Left kidney (tissue), 2 donors: ENCODE results near the gene MEF2A. TPM values are rescaled to one million over a fixed set of nuclear protein-coding genes. Genes with fewer than 3 reads are reported as not detected.
"Not testable (repeated sequence)": the region's sequence is repeated elsewhere in the genome, so short reads cannot be mapped to it uniquely, and the experiment has no call there.

Source experiments
- DNase-seq: peaks from one replicate; pipeline ENCODE4 v3.0.0-alpha.2; 2013
- polyA plus RNA-seq: library from polyadenylated mRNA; unstranded; fragments of 120-200 nt; gene quantifications from one replicate; pipeline ENCODE4 v1.2.1, GENCODE V29; 2013; ENCODE audit not compliant: insufficient read length

Gene MEF2A
- polyA plus RNA-seq, 1 donor, result 59.3 TPM

DNA sequence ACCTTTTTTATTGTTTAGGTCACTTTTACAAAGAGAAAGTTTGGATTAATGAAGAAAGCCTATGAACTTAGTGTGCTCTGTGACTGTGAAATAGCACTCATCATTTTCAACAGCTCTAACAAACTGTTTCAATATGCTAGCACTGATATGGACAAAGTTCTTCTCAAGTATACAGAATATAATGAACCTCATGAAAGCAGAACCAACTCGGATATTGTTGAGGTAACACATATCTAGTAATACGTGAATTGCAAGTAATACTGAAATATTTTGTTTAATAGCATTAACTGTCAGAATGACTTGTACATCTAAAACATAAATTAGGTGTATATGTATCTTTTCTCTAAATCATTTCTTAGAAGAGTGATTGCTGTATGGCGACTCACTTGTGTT, 79.8 kb downstream of the MEF2A start:
- DNase-seq, result no peak

GRCh38 chr15:99645951-99646350, 80.2 kb downstream of the MEF2A start:
- DNase-seq, result no peak

DNA sequence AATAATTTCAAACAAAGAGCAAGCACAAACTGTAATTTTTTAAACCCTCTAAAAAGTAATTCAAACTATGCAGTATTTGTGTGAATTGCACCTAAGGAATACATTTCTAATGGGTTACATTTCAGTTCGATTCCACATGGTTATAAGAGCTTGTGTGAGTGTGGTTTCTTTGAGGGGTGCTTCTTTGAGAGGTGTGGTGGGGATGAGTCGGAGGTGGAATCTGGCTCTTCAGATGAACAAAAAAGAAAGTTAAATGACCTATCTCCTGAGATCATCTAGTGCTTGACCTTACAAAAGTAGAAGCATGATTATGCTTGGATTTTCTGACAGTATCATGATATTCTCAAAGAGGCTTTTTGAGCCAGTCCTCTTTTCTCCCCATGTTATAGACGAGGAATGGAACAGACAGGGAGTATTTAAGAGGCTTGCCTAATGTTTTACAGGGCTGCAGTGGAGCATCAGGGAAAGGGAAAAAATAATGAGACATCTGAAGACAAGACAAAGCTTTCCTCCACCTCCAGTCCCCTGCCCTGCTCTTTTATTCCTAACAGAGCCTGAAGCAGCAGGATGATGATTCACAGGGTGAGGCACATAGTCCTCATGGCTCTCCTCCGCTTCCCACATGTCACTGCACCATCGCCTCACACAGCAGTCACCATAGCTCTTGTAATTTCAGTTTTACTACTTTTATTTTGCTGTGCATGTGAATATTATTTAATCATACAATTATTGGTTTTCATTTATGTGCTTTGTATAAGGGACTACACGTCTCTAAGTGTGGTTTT, 85.4 kb downstream of the MEF2A start:
- no peak for DNase-seq

- no peak for DNase-seq
Observed at GRCh38 chr15:99656205-99656604, 90.4 kb downstream of the MEF2A start.

- no peak for DNase-seq
Observed at GRCh38 chr15:99657996-99658395, 92.2 kb downstream of the MEF2A start.

DNA sequence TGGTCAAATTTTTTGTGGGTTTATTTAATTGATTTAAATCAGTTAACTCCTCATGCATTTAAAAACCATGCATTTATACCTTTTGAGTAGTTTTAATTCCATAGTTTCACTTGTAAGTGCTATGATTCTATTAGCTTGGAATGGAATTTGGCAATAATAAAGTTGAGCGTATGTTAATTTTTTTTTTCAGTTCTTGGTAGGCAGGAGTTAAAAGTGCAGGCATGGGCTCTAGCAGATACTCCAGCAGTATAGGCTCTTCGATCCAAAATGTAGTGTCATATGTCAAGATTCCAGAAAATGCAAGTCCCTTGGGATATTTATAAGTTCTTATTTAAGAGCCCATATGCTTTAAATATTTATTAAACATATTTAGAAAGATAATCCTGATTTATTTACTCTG, 97.1 kb downstream of the MEF2A start:
- no peak for DNase-seq

GRCh38 chr15:99666073-99666472, 100.3 kb downstream of the MEF2A start:
- DNase-seq, result not testable (repeated sequence)

DNA sequence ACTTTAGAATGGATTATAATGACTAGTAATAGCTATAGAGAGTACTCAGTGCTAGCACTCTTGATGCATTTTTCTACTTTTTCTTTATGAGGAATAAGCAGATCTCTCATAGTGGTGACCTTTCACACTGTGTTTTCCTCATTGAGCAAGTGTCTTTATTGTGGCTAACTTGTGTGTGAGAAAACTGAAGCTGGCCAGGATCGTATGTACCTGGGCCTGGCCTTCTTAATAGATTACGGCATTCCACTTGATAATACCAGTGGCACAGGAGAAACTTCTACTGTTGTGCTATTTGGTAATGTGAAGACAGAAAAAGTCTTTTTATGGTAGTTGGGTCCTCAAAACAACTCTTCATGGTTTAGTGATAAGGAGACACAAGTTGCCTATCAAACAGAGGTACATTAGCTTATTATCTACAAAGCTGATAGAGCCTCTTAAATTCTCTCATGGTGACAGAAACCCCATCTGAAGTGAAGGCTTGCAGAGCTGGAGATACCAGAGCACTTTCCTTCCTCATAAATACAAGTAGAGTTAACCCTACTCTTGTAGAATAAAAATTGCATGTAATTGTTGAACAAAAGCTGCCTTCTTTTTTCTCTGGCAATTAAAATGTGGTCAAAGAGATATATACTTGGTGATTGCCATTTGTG, 102.9 kb downstream of the MEF2A start:
- no peak for DNase-seq

DNA sequence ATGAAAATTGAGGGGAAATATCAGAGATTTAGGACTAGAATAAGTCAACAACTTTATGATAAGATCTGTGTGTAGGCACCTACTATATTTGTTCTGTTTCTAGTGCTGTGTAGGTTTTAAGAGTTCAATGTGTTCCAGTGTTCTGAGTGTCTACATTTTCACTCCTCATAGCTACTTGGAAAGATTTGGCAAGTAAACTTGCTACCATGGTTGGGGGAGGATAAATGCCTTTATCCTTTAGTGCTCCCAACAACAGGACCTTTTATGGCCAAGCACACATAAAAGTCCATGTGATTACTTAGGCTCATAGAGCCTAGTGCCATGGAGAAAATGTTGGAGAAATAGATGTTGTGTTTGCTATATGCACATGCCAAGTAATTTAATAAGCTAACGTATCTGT, 103.5 kb downstream of the MEF2A start:
- no peak for DNase-seq

GRCh38 chr15:99671926-99672635, 106.3 kb downstream of the MEF2A start:
- no peak for DNase-seq

GRCh38 chr15:99673111-99673510, 107.3 kb downstream of the MEF2A start:
- DNase-seq, result no peak

GRCh38 chr15:99674279-99674678, 108.5 kb downstream of the MEF2A start:
- no peak for DNase-seq

DNA sequence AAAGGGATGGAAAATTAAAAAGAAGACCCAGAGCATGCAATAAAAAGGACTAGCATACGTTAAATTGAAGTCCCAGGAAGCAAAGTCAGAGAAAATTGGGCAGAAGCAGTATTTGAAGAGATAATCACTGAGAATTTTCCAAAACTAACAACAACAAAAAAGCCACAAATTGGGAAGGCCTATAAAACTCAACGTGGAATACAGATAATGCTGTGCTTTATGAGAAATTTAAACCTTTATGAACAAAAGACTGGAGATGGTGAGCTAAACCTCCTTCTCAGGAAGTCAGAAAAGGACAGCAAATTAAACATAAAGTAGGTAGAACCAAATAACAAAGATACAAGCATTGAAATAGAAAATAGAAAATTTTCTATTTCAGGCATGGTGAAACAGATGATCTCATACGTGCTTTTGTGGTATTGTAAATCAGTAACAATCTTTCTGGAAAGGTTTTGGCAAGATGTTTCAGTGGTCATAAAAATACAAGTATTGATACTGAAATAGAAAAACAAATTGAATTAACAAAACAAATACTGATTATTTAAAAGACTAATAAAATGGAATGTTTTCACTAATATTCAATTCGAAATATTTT, 111.9 kb downstream of the MEF2A start:
- DNase-seq, result no peak

- no peak for DNase-seq
Observed at GRCh38 chr15:99680276-99680675, 114.5 kb downstream of the MEF2A start.

DNA sequence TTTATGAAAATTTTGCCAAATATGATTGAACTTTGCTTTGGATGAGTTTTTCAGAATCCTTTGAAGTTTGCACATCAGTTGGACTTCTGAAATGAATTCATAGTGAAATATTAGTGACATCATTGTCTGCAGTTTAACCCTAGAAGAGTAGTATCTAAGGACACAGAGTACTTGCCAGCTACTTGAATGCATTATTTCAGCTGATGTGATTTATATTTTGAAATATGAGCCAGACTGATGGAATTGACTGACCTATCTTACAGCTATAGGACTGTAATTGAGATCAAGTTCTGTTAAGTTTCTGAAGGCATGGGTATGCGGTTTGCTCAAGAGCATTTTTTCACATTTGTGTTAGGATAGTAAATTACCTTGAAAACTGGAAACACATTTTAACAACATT, 116.2 kb downstream of the MEF2A start:
- no peak for DNase-seq

GRCh38 chr15:99682455-99682854, 116.7 kb downstream of the MEF2A start:
- no peak for DNase-seq

DNA sequence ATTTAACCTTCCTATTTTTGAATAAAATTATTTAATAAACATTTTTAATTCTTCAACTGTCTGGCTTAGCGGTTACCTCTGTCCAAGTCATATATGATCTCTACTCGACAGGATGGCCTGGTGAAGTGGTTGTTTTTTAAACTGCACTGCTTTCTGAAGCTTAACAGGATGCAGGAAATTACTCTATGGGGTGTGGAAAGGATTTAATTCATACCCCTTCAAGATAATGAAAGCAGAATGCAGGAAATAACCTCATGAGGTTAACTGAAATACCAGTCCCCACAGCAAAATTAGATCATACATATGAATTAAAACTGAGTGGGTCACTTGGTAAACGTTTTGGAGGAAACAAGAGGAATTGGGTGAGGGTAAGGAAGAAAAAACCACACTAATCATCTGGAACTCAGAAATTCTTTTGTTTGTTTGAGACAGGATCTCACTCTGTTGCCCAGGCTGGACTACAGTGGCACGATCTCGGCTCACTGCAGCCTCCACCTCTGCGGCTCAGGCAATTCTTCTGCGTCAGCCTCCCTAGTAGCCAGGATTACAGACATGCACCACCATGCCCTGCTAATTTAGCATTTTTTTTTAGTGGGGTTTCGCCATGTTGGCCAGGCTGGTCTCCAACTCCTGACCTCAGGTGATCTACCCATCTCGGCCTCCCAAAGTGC, 117.4 kb downstream of the MEF2A start:
- DNase-seq, result no peak

- DNase-seq, result no peak
Observed at GRCh38 chr15:99686290-99686689, 120.5 kb downstream of the MEF2A start.

DNA sequence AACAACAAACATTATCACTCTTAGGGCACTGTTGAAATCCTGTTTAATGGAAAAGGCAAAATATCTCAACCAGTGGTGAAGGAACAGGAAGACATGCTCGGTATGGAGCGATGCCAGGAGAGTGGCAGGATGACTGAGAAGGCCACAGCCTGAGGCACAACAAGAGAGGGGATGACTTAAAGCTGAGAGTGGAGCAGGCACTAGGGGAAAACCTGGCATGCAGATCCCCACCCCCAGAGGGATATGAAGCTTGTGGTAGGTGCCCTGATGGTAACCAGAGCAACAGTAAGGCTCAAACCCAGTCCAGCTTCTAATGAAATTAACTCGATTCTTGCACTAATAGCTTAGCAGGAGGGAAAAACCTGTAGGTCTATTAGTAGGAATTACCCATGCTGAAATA, 127.0 kb downstream of the MEF2A start:
- DNase-seq, result no peak

GRCh38 chr15:99696096-99696495, 130.3 kb downstream of the MEF2A start:
- DNase-seq, result no peak

DNA sequence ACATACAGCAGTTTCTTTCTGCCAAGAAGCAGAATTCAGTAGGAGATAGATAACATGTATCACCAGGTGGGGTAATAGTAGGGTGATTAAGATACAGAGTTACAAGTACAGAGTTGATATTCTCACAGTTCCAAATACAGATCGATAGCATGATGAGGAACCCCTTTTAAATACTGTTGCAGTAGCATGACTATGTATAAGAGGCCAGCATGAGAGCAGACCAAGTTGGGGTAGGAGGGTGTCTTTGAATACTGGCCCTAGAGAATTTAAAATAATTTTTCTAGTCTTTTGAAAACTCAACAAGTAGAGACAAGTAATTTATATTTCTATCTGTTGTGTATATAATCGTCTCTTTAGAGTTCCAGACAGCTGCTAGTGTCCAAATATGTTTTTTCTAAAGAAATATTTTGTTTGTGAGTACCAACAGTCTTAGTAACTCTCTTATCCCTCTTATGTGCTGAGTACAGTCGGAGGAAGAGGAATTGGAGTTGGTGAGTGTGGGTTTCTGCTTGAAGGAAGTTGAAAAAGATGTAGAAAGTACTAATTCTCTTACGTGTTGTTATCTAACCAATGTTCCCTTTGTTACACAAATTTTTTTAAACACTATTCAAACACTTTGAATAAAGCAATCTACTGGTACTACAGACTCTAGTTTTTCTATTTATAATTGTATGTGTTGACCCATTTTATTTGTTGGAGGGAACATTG, 137.3 kb downstream of the MEF2A start:
- DNase-seq, result no peak
